ENCODE results near the gene EEF1AKMT4. TPM values are rescaled to one million over a fixed set of nuclear protein-coding genes. Genes with fewer than 3 reads are reported as not detected.
"Not testable (repeated sequence)": the region's sequence is repeated elsewhere in the genome, so short reads cannot be mapped to it uniquely, and the experiment has no call there.

EEF1AKMT4 gene
- total RNA-seq, 5 donors from 2014 or later (not counting 1 experiment from before 2014, with no cell fraction given) = 0.37 to 4.0 (median 2.3) TPM

DNA sequence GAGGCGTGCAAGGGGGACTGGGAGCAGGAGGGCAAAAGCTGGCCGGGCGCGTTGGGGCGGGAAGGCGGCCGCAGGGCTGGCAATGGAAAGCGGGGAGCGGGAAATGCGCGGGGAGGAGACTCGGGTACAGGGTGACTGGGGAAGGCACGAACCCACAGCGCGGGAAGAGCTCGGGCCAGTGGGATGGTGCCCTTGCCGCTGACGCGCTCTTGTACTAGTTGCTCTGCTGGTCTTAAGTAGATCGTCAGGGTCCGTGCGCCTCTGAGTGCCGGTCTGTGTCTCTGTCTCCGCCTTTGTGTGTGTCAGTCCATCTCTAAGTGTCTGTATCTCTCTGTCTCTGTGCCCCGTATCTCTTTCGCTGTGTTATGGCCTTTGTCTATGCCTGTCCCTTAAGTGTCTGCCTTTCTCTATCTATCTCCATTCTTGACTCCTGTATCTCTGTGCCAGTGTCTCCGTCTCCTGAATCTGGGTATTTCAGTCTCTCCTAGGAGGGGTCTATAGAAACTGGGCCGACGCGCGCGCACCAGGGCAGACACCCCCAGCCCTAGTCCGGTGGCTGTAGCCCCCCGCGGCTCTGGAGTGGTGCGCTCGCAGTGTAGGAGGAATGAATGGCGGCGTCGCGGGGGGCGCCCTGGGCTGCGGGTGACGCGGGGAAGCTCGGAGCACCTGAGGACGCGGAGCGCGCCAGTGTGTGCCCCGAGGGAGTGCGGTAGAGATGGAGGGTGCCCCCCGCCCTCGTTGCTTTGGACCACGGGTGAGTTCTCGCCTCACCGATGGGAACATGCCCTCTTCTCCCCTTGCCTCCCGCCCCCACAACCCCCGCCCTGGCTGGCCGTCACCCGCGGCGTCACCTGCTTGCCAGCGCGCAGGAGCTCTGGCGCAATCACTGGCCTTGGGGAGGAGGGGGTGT lies 12.6 kb downstream of the EEF1AKMT4 start:
- Mint-ChIP-seq H3K27ac (peak overlapping the region in 1 of 2 donors; percentile 25), H3K4me1 (peaks cover 18 to 28% (median 25%) of the 10 kb centered on the region in 3 donors), H3K9me3 (no peaks in the 10 kb centered on the region), H3K4me3 (peak overlapping the region; percentile 76 to 84 (median 84)), H3K36me3 (no peaks in the 10 kb centered on the region), H3K27me3 (peaks cover 22 to 41% of the 10 kb centered on the region in 2 donors)
- 5% methylated on average over 36 of the region's 66 CpGs for WGBS (ENCODE audit: insufficient coverage)
- CTCF ChIA-PET = interaction anchor here (0.6 to 1.1 kb wide), 5 partner anchors 12 to 1085 kb away, joined by 3 to 20 read pairs (median 4); partner anchors contain the start of gene EEF1AKMT4 (in 1 of the 2)
- POLR2A ChIA-PET = no interaction called here
- Histone ChIP-seq H3K4me3 (ENCODE audit: control insufficient read depth in 1 of 2, extremely low read depth in 1 of 2, low read length in 1 of 2) (peak overlapping the region; percentile 49 to 71), H3K27ac (ENCODE audit: low read length) (no peak overlapping the region), H3K27me3 (replicated peaks in 1 of 2; ENCODE audit: control insufficient read depth in 2 of 2, extremely low read depth in 1 of 2, insufficient read depth in 2 of 2, low read length in 1 of 2) (peaks cover 5 to 70% of the 10 kb centered on the region in 2 experiments), H3K9me3 (no peaks in the 10 kb centered on the region), H3K36me3 (ENCODE audit: control insufficient read depth in 2 of 2, extremely low read depth in 1 of 2, insufficient read depth in 1 of 2, low read length in 1 of 2) (no peaks in the 10 kb centered on the region), H3K4me1 (ENCODE audit: control insufficient read depth in 1 of 2, extremely low read depth in 1 of 2, insufficient read depth in 2 of 2, low read length in 2 of 2) (peaks cover 19 to 31% of the 10 kb centered on the region in 2 experiments)
- ATAC-seq (replicated peaks in 1 of 4) (peak in 3 of 4 experiments; percentile 18 to 21 (median 19)), DNase-seq (peak in 8 of 35 experiments; percentile 14 to 41 (median 20))

DNA sequence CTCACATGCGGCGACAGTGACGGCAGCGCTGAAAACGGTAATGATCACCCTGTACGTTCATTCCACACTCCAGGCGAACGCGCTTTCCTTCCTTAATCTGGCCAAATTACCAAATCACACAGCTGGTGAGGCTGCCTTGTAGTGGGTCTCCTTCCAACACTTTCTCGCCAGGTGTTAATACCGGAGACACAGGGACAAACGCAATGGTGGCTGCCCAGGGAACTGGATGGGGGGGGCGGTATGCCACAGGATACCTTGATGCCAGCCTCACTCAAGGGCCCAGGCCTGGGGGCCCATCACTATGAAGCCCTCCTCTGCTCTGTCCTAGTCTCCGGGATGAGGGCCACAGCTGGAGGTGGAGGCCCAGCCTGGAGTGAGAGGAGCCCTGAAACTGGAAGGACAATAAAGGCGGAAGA lies 13.3 kb downstream of the EEF1AKMT4 start:
- Histone ChIP-seq H3K4me3 (ENCODE audit: control insufficient read depth in 1 of 2, extremely low read depth in 1 of 2, low read length in 1 of 2) (peak overlapping the region in 1 of 2 donors; percentile 44), H3K27me3 (replicated peaks in 1 of 2; ENCODE audit: control insufficient read depth in 2 of 2, extremely low read depth in 1 of 2, insufficient read depth in 2 of 2, low read length in 1 of 2) (peaks cover 9 to 74% of the 10 kb centered on the region in 2 experiments), H3K27ac (ENCODE audit: low read length) (no peak overlapping the region), H3K36me3 (ENCODE audit: control insufficient read depth in 2 of 2, extremely low read depth in 1 of 2, insufficient read depth in 1 of 2, low read length in 1 of 2) (no peaks in the 10 kb centered on the region), H3K9me3 (no peaks in the 10 kb centered on the region), H3K4me1 (ENCODE audit: control insufficient read depth in 1 of 2, extremely low read depth in 1 of 2, insufficient read depth in 2 of 2, low read length in 2 of 2) (peaks cover 19 to 31% of the 10 kb centered on the region in 2 experiments)
- ChIA-PET CTCF (interaction anchor here in 1 of 2 donors (0.6 to 1.0 kb wide), 4 partner anchors 13 to 1085 kb away, joined by 3 to 5 read pairs (median 4); partner anchors contain the start of gene EEF1AKMT4), POLR2A (no interaction called here)
- WGBS (ENCODE audit: insufficient coverage) = 22% methylated on average over 10 of the region's 15 CpGs
- H3K9me3 Mint-ChIP-seq = no peaks in the 10 kb centered on the region
- peak in 1 of 35 experiments; percentile 38 for DNase-seq
- no peaks in the 10 kb centered on the region for H3K36me3 Mint-ChIP-seq
- no peak for ATAC-seq (replicated peaks in 1 of 4)
- H3K27me3 Mint-ChIP-seq = peaks cover 29 to 48% of the 10 kb centered on the region in 2 donors
- no peak overlapping the region for H3K27ac Mint-ChIP-seq
- H3K4me3 Mint-ChIP-seq = peak overlapping the region; percentile 61 to 76 (median 71)
- H3K4me1 Mint-ChIP-seq = peaks cover 18 to 28% (median 25%) of the 10 kb centered on the region in 3 donors

DNA sequence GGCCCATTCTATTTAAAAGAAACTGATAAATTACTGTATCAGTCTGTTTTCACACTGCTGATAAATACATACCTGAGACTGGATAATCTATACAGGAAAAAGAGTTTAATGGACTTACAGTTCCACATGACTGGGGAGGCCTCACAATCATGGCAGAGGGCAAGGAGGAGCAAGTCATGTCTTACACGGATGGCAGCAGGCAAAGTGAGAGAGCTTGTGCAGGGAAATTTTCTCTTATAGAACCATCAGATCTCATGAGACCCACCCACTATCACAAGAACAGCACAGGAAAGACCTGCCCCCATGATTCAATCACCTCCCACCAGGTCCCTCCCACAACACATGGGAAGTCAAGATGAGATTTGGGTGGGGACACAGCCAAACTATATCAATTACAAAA lies 17.8 kb downstream of the EEF1AKMT4 start:
- not testable (repeated sequence) for H3K36me3 ChIP-seq (ENCODE audit: control insufficient read depth in 2 of 2, extremely low read depth in 1 of 2, insufficient read depth in 1 of 2, low read length in 1 of 2)

DNA sequence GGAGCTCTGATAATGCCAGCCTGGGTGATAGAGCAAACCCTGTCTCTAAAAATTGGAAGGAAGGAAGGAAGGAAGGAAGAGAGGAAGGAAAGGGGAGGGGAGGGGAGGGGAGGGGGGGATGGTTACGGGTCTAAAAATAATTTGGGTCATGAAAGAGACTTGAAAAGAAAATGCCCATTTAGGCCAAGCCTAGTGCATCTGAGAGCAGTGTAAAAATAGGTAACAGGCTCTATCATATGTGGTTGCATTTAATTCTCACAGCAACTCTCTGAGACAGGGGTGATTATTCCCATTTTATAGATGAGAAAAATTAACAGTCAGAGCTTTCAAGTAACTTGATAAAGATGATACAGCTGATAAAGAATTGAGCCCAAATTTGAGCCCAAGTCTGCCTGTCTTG lies 22.8 kb downstream of the EEF1AKMT4 start:
- Histone ChIP-seq H3K27ac (ENCODE audit: low read length) (no peak overlapping the region), H3K36me3 (ENCODE audit: control insufficient read depth in 2 of 2, extremely low read depth in 1 of 2, insufficient read depth in 1 of 2, low read length in 1 of 2) (no peaks in the 10 kb centered on the region), H3K9me3 (no peaks in the 10 kb centered on the region), H3K4me3 (ENCODE audit: control insufficient read depth in 1 of 2, extremely low read depth in 1 of 2, low read length in 1 of 2) (no peak overlapping the region), H3K27me3 (replicated peaks in 1 of 2; ENCODE audit: control insufficient read depth in 2 of 2, extremely low read depth in 1 of 2, insufficient read depth in 2 of 2, low read length in 1 of 2) (peaks cover 11 to 44% of the 10 kb centered on the region in 2 experiments), H3K4me1 (ENCODE audit: control insufficient read depth in 1 of 2, extremely low read depth in 1 of 2, insufficient read depth in 2 of 2, low read length in 2 of 2) (peaks cover 0 to 6% of the 10 kb centered on the region in 2 experiments)
- Mint-ChIP-seq H3K27ac (no peak overlapping the region), H3K36me3 (no peaks in the 10 kb centered on the region), H3K27me3 (peaks cover 49 to 50% of the 10 kb centered on the region in 2 donors), H3K4me1 (peaks cover 6 to 9% (median 9%) of the 10 kb centered on the region in 3 donors), H3K4me3 (no peak overlapping the region), H3K9me3 (no peaks in the 10 kb centered on the region)
- no peak for ATAC-seq (replicated peaks in 1 of 4)
- DNase-seq = no peak
- CTCF ChIA-PET = interaction anchor here in 1 of 2 donors (0.7 kb wide), 1 partner anchor 18 kb away, joined by 9 read pairs; no protein-coding TSS in a partner anchor
- WGBS (ENCODE audit: insufficient coverage) = 40% methylated on average over 1 of the region's 1 CpG
- POLR2A ChIA-PET = no interaction called here

More for the DNA sequence above, 17.8 kb downstream of the EEF1AKMT4 start:
- DNase-seq; POLR2A ChIA-PET; H3K27ac ChIP-seq (ENCODE audit: low read length); H3K9me3 ChIP-seq; H3K36me3 Mint-ChIP-seq; H3K4me3 Mint-ChIP-seq; CTCF ChIA-PET; H3K9me3 Mint-ChIP-seq; H3K4me1 ChIP-seq (ENCODE audit: control insufficient read depth in 1 of 2, extremely low read depth in 1 of 2, insufficient read depth in 2 of 2, low read length in 2 of 2); ATAC-seq (replicated peaks in 1 of 4); H3K4me3 ChIP-seq (ENCODE audit: control insufficient read depth in 1 of 2, extremely low read depth in 1 of 2, low read length in 1 of 2); H3K27ac Mint-ChIP-seq; H3K4me1 Mint-ChIP-seq: not testable (repeated sequence)
- WGBS (ENCODE audit: insufficient coverage) = no CpG with 5 or more reads among the region's 1 CpG
- peaks cover 42 to 57% of the 10 kb centered on the region in 2 donors for H3K27me3 Mint-ChIP-seq
- peaks cover 7 to 56% of the 10 kb centered on the region in 2 experiments for H3K27me3 ChIP-seq (replicated peaks in 1 of 2; ENCODE audit: control insufficient read depth in 2 of 2, extremely low read depth in 1 of 2, insufficient read depth in 2 of 2, low read length in 1 of 2)

DNA sequence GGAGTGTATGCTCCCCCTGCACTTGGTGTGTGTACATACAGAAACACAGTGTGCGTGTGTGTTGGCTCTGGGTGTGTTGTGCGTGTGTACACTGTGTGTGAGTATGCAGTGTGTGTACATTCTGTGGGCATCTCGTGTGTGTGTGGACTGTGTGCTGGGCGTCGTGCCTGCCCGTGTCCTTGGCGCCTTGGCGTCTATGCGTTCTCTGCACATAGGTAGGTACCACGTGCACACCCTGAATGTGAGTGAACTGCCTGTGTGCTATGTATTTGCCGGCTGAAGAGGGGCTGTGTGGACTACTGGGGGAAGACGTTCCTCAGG lies 25.9 kb downstream of the EEF1AKMT4 start:
- Mint-ChIP-seq H3K9me3 (no peaks in the 10 kb centered on the region), H3K36me3 (no peaks in the 10 kb centered on the region), H3K27ac (no peak overlapping the region), H3K27me3 (peaks cover 44 to 52% of the 10 kb centered on the region in 2 donors), H3K4me1 (peaks cover 6 to 9% (median 9%) of the 10 kb centered on the region in 3 donors), H3K4me3 (peak overlapping the region in 2 of 3 donors; percentile 2 to 63)
- no peak for DNase-seq
- H3K4me1 ChIP-seq (ENCODE audit: control insufficient read depth in 1 of 2, extremely low read depth in 1 of 2, insufficient read depth in 2 of 2, low read length in 2 of 2) = peaks cover 0 to 6% of the 10 kb centered on the region in 2 experiments
- H3K9me3 ChIP-seq = no peaks in the 10 kb centered on the region
- peaks cover 11 to 52% of the 10 kb centered on the region in 2 experiments for H3K27me3 ChIP-seq (replicated peaks in 1 of 2; ENCODE audit: control insufficient read depth in 2 of 2, extremely low read depth in 1 of 2, insufficient read depth in 2 of 2, low read length in 1 of 2)
- ChIA-PET CTCF (no interaction called here), POLR2A (no interaction called here)
- 81% methylated on average over 12 of the region's 12 CpGs for WGBS (ENCODE audit: insufficient coverage)
- no peaks in the 10 kb centered on the region for H3K36me3 ChIP-seq (ENCODE audit: control insufficient read depth in 2 of 2, extremely low read depth in 1 of 2, insufficient read depth in 1 of 2, low read length in 1 of 2)
- no peak overlapping the region for H3K27ac ChIP-seq (ENCODE audit: low read length)
- H3K4me3 ChIP-seq (ENCODE audit: control insufficient read depth in 1 of 2, extremely low read depth in 1 of 2, low read length in 1 of 2) = no peak overlapping the region
- no peak for ATAC-seq (replicated peaks in 1 of 4)

DNA sequence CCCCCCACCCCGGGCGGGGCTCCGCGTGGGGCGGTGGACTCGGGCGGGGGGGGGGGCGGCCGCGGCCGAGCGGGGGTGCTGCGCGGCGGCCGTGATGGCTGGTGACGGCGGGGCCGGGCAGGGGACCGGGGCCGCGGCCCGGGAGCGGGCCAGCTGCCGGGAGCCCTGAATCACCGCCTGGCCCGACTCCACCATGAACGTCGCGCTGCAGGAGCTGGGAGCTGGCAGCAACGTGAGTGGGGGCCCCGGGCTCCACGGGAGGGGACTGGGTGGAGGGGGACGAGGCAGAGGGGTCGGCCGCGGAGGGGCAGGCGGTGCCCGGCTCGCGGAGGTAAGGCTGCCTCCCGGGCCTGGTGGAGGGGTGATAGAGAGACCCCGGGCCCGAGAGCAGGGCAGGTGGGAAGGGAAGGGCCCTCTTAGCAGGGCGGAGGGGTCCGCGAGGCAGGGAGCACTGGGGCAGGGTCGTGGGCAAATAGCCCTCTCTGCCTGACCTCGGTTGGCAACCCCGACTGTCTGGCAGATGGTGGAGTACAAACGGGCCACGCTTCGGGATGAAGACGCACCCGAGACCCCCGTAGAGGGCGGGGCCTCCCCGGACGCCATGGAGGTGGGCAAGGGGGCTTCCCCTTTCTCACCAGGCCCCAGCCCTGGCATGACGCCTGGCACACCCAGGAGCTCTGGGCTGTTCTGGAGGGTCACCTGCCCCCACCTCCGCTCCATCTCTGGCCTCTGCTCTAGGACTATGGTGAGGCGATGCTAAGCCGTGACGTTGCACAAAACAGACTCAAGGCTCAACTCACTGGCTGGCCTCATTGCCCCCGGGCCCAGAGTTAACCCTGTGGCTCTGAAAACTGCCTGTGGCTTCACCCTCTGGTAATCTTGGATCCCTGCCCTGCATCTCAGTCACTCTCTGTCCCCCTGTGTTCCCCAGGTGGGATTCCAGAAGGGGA lies 26.8 kb downstream of the EEF1AKMT4 start, which contains the start of gene ECE2:
Gene ECE2 (plus strand): TSS at position 62 of the 950 bp plus-strand sequence. CDS start 132 bp downstream, at position 194.
- Mint-ChIP-seq H3K4me1 (peaks cover 6 to 9% (median 9%) of the 10 kb centered on the region in 3 donors), H3K27ac (no peak within 1 kb of the TSS), H3K36me3 (no peaks in the 10 kb centered on the region), H3K4me3 (peak within 1 kb of the TSS in 2 of 3 donors; percentile 2 to 63), H3K9me3 (no peaks in the 10 kb centered on the region), H3K27me3 (peaks cover 44 to 51% of the 10 kb centered on the region in 2 donors)
- H3K27ac ChIP-seq (ENCODE audit: low read length) = no peak within 1 kb of the TSS
- H3K4me1 ChIP-seq (ENCODE audit: control insufficient read depth in 1 of 2, extremely low read depth in 1 of 2, insufficient read depth in 2 of 2, low read length in 2 of 2) = peaks cover 0 to 6% of the 10 kb centered on the region in 2 experiments
- WGBS (ENCODE audit: insufficient coverage) = 21% methylated on average over 58 of the region's 65 CpGs
- H3K36me3 ChIP-seq (ENCODE audit: control insufficient read depth in 2 of 2, extremely low read depth in 1 of 2, insufficient read depth in 1 of 2, low read length in 1 of 2) = no peaks in the 10 kb centered on the region
- ATAC-seq (replicated peaks in 1 of 4) (no peak), DNase-seq (no peak)
- ChIA-PET POLR2A (no interaction called here), CTCF (no interaction called here)
- peaks cover 11 to 51% of the 10 kb centered on the region in 2 experiments for H3K27me3 ChIP-seq (replicated peaks in 1 of 2; ENCODE audit: control insufficient read depth in 2 of 2, extremely low read depth in 1 of 2, insufficient read depth in 2 of 2, low read length in 1 of 2)
- no peaks in the 10 kb centered on the region for H3K9me3 ChIP-seq
- no peak within 1 kb of the TSS for H3K4me3 ChIP-seq (ENCODE audit: control insufficient read depth in 1 of 2, extremely low read depth in 1 of 2, low read length in 1 of 2)

Data from T-cell (primary cell).